Natural killer cell treated with Interleukin-12 subunit alpha and Interleukin-12 subunit beta and Interleukin-15 and Interleukin-18, amount 100 ng/mL, for 72 hours (primary cell): ENCODE measurements around the gene ARNT2. TPM values are rescaled to one million over a fixed set of nuclear protein-coding genes. Genes with fewer than 3 reads are reported as not detected.
"Not testable (repeated sequence)": the region's sequence is repeated elsewhere in the genome, so short reads cannot be mapped to it uniquely, and the experiment has no call there.

ENCODE experiments used
- ATAC-seq, 2 donors: fragments of 150-1000 bp; cut with Tn5 transposase in 1 of 2; sonication (Bioruptor Pico), chemical (Tn5 transposase) in 1 of 2; 2 replicates each; pipeline ENCODE4 v1.10.0; 2021
- DNase-seq: peaks from one replicate; pipeline ENCODE4 v3.0.0; 2022; ENCODE audit warnings: low spot score
- H3K27ac Mint-ChIP-seq, 2 donors: 1 replicate in 1 of 2; 2 replicates in 1 of 2; pipeline ENCODE4 v1.8.0; 2022; ENCODE audit warnings: mixed read lengths in 2 of 2, mild to moderate bottlenecking in 1 of 2, moderate library complexity in 1 of 2
- H3K27me3 Mint-ChIP-seq, 2 donors: 1 replicate in 1 of 2; 2 replicates in 1 of 2; pipeline ENCODE4 v1.8.0; 2022; ENCODE audit warnings: mixed read lengths in 2 of 2
- H3K36me3 Mint-ChIP-seq: one replicate; pipeline ENCODE4 v1.8.0; 2022; ENCODE audit warnings: mixed read lengths
- H3K4me1 Mint-ChIP-seq, 2 donors: 1 replicate in 1 of 2; 2 replicates in 1 of 2; pipeline ENCODE4 v1.8.0; 2022; ENCODE audit warnings: low read depth in 2 of 2, mixed read lengths in 2 of 2, mild to moderate bottlenecking in 1 of 2
- H3K4me3 Mint-ChIP-seq: one replicate; pipeline ENCODE4 v1.8.0; 2022; ENCODE audit warnings: mixed read lengths
- H3K9me3 Mint-ChIP-seq: 2 replicates; pipeline ENCODE4 v1.8.0; 2022; ENCODE audit warnings: mixed read lengths
- total RNA-seq, 2 donors: library from RNA; stranded (reverse); gene quantifications; one replicate each; pipeline ENCODE4 v1.2.3, GENCODE V29; 2022

The ARNT2 gene
- total RNA-seq, 2 donors from 2014 or later, result not detected

GRCh38 chr15:80638553-80639167 lies 234.5 kb downstream of the ARNT2 start:
- Mint-ChIP-seq H3K4me3 (no peak overlapping the region), H3K27ac (no peak overlapping the region), H3K36me3 (no peaks in the 10 kb centered on the region), H3K4me1 (peaks cover 5 to 6% of the 10 kb centered on the region in 2 donors), H3K27me3 (peaks cover 20 to 33% of the 10 kb centered on the region in 2 donors), H3K9me3 (no peaks in the 10 kb centered on the region)
- no peak for DNase-seq
- no peak for ATAC-seq

GRCh38 chr15:80639168-80639555 lies 235.0 kb downstream of the ARNT2 start:
- H3K27ac Mint-ChIP-seq, result no peak overlapping the region
- H3K36me3 Mint-ChIP-seq, result no peaks in the 10 kb centered on the region
- H3K27me3 Mint-ChIP-seq, result peaks cover 18 to 29% of the 10 kb centered on the region in 2 donors
- no peak overlapping the region for H3K4me3 Mint-ChIP-seq
- no peaks in the 10 kb centered on the region for H3K9me3 Mint-ChIP-seq
- ATAC-seq, result no peak
- peaks cover 7% of the 10 kb centered on the region in 2 donors for H3K4me1 Mint-ChIP-seq
- DNase-seq, result no peak

- no peaks in the 10 kb centered on the region for H3K9me3 Mint-ChIP-seq
- peaks cover 10 to 12% of the 10 kb centered on the region in 2 donors for H3K4me1 Mint-ChIP-seq
- no peak overlapping the region for H3K27ac Mint-ChIP-seq
- DNase-seq, result no peak
- H3K36me3 Mint-ChIP-seq, result no peaks in the 10 kb centered on the region
- no peak overlapping the region for H3K4me3 Mint-ChIP-seq
- H3K27me3 Mint-ChIP-seq, result peaks cover 13 to 15% of the 10 kb centered on the region in 2 donors
- ATAC-seq, result no peak
Observed at GRCh38 chr15:80640531-80641121, 236.4 kb downstream of the ARNT2 start.

- ATAC-seq, result no peak
- Mint-ChIP-seq H3K4me3 (no peak overlapping the region), H3K27ac (no peak overlapping the region), H3K9me3 (no peaks in the 10 kb centered on the region), H3K4me1 (peaks cover 15 to 16% of the 10 kb centered on the region in 2 donors), H3K27me3 (peaks cover 9% of the 10 kb centered on the region in 2 donors), H3K36me3 (no peaks in the 10 kb centered on the region)
- DNase-seq, result no peak
Observed at GRCh38 chr15:80641384-80641783, 237.2 kb downstream of the ARNT2 start.

- peak; percentile 73 to 84 for ATAC-seq
- Mint-ChIP-seq H3K9me3 (no peaks in the 10 kb centered on the region), H3K4me3 (peak overlapping the region; percentile 50), H3K27me3 (peaks cover 6 to 7% of the 10 kb centered on the region in 2 donors), H3K27ac (peak overlapping the region; percentile 33 to 75), H3K4me1 (peaks cover 18% of the 10 kb centered on the region in 2 donors), H3K36me3 (no peaks in the 10 kb centered on the region)
- DNase-seq, result no peak
Observed at GRCh38 chr15:80643431-80643951, 239.3 kb downstream of the ARNT2 start.

- ATAC-seq (peak; percentile 70 to 76), DNase-seq (no peak)
- Mint-ChIP-seq H3K9me3 (no peaks in the 10 kb centered on the region), H3K4me3 (peak overlapping the region; percentile 19), H3K4me1 (peaks cover 18% of the 10 kb centered on the region in 2 donors), H3K36me3 (no peaks in the 10 kb centered on the region), H3K27me3 (peaks cover 6 to 7% of the 10 kb centered on the region in 2 donors), H3K27ac (peak overlapping the region in 1 of 2 donors; percentile 73)
Observed at GRCh38 chr15:80645494-80646065, 241.4 kb downstream of the ARNT2 start.

- not testable (repeated sequence) for ATAC-seq, H3K9me3 Mint-ChIP-seq, H3K27ac Mint-ChIP-seq, DNase-seq, H3K4me3 Mint-ChIP-seq, H3K27me3 Mint-ChIP-seq, H3K36me3 Mint-ChIP-seq
- peaks cover 18% of the 10 kb centered on the region in 2 donors for H3K4me1 Mint-ChIP-seq
Observed at GRCh38 chr15:80647424-80647823, 243.2 kb downstream of the ARNT2 start.

Other genes starting within 250 kb of the ARNT2 start
- not detected for gene CTXND1, start 152.2 kb upstream of the ARNT2 start, total RNA-seq